ENCODE results near the gene RBPJ. TPM values are rescaled to one million over a fixed set of nuclear protein-coding genes. Genes with fewer than 3 reads are reported as not detected.

Gene RBPJ
- total RNA-seq, 4 donors from 2014 or later = 67.1 to 80.2 (median 76.5) TPM

DNA sequence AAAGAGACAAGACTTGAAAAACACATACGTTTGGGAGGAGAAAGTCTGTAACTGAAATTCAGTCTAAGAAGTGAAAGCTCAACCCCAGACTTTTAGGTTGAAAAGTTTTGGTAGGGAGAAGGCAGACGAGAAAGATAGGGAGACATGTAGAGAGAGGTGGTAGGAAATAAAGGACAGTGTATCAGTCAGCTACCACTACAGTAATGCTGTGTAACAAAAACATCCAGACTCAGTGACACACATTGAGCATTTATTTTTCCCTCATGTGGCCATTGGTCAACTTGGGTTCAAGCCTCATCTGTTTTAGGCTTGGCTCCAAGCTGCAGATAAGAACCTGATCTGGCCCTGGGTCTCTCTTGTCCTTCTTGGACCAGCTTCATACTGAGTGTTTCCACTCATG lies 142.6 kb downstream of the RBPJ start:
- Histone ChIP-seq H3K4me3 (no peak overlapping the region), H3K27me3 (no peaks in the 10 kb centered on the region), H3K27ac (no peak overlapping the region), H3K36me3 (no peaks in the 10 kb centered on the region), H3K4me1 (no peaks in the 10 kb centered on the region), H3K9me3 (peaks cover 0 to 4% (median 0%) of the 10 kb centered on the region in 4 donors)
- TF ChIP-seq, protein P1, sequence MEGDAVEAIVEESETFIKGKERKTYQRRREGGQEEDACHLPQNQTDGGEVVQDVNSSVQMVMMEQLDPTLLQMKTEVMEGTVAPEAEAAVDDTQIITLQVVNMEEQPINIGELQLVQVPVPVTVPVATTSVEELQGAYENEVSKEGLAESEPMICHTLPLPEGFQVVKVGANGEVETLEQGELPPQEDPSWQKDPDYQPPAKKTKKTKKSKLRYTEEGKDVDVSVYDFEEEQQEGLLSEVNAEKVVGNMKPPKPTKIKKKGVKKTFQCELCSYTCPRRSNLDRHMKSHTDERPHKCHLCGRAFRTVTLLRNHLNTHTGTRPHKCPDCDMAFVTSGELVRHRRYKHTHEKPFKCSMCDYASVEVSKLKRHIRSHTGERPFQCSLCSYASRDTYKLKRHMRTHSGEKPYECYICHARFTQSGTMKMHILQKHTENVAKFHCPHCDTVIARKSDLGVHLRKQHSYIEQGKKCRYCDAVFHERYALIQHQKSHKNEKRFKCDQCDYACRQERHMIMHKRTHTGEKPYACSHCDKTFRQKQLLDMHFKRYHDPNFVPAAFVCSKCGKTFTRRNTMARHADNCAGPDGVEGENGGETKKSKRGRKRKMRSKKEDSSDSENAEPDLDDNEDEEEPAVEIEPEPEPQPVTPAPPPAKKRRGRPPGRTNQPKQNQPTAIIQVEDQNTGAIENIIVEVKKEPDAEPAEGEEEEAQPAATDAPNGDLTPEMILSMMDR (IDR thresholded peaks at IDR 0.05) = no peak
- no peak for TF ChIP-seq EP300 (IDR thresholded peaks at IDR 0.05)
- TF ChIP-seq POLR2A (IDR thresholded peaks at IDR 0.05) = no peak
- 85 to 95% methylated on average over 2 of the region's 2 CpGs for WGBS, 2 donors
- DNase-seq (ENCODE audit: low spot score in 2 of 2) = no peak

DNA sequence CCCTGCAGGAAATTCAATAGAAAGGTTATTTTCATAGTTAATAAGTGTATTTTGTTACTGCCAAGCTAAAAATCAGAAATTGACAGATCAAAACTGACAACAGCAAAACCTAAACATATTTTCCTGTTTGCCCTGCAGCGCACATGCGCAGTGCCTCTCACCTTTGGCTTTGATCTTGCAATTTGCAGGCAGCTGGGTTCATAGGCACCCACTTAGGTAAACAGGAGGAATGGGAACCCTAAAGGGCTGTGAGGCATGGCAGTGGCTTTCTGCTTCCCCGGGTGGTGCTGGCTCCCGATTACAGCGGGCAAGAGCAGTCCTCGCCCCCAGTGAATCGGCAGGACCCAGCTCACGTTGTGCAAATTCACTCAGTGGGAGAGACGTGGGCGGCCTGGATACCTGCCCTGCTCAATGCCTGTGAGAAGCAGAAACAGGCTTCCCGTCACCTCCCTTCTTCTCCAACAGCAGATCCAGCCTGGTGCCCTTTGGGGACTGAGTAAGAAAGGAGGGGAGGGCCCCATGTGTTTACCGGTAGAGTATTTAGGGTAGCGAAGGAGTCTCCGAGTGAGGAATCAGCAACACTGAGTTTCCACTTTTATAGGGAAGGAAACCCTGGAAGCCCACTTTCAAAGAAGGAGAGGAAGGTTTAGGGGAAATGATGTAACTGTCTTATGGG lies 143.7 kb downstream of the RBPJ start:
- H3K27me3 ChIP-seq = no peaks in the 10 kb centered on the region
- DNase-seq (ENCODE audit: low spot score in 2 of 2) = no peak
- no peak overlapping the region for H3K4me3 ChIP-seq
- 92 to 94% methylated on average over 14 of the region's 14 CpGs for WGBS, 2 donors
- peaks cover 0 to 4% (median 0%) of the 10 kb centered on the region in 4 donors for H3K9me3 ChIP-seq
- H3K27ac ChIP-seq = no peak overlapping the region
- TF ChIP-seq EP300 (IDR thresholded peaks at IDR 0.05) (no peak), POLR2A (IDR thresholded peaks at IDR 0.05) (no peak)
- TF ChIP-seq, protein P1 (IDR thresholded peaks at IDR 0.05) = no peak
- no peaks in the 10 kb centered on the region for H3K4me1 ChIP-seq
- H3K36me3 ChIP-seq = no peaks in the 10 kb centered on the region

DNA sequence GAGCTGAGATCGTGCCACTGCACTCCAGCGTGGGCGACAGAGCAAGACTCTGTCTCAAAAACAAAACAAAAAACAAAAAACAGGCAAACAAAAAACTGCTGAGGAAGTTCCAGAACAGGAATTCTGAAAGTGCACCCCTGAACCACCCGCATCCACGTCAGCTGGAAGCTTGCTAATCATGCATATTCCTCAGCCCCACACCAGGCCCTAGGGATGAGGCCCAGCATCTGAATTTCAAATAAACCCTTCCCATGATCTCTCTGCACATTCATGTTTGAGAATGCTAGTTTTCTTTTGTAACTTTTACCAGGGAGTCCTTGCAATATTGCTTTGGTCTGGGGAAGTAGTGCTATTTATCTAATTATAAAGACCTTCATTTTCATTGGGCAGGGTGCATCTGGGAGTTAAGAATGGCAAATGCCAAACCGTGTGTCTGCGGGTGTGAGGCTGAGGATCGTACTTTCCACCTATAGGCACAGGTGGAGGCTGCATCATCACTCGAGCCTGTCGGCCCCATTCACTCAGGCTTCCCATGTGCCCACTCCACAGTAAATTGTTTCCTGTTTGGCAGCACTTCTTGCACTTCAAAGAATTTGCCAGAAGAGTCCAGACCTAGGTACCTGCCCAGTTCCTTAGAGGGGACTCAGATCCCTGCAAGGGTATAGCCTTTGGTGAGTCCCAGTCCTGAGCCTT lies 145.9 kb downstream of the RBPJ start:
- Histone ChIP-seq H3K27me3 (no peaks in the 10 kb centered on the region), H3K36me3 (no peaks in the 10 kb centered on the region), H3K4me1 (no peaks in the 10 kb centered on the region), H3K9me3 (peaks cover 0 to 4% (median 0%) of the 10 kb centered on the region in 4 donors), H3K4me3 (no peak overlapping the region), H3K27ac (no peak overlapping the region)
- DNase-seq (ENCODE audit: low spot score in 2 of 2) = no peak
- 81 to 83% methylated on average over 10 of the region's 10 CpGs for WGBS, 2 donors
- TF ChIP-seq POLR2A (IDR thresholded peaks at IDR 0.05) (no peak), EP300 (IDR thresholded peaks at IDR 0.05) (no peak)
- TF ChIP-seq, protein P1 (IDR thresholded peaks at IDR 0.05) = no peak

DNA sequence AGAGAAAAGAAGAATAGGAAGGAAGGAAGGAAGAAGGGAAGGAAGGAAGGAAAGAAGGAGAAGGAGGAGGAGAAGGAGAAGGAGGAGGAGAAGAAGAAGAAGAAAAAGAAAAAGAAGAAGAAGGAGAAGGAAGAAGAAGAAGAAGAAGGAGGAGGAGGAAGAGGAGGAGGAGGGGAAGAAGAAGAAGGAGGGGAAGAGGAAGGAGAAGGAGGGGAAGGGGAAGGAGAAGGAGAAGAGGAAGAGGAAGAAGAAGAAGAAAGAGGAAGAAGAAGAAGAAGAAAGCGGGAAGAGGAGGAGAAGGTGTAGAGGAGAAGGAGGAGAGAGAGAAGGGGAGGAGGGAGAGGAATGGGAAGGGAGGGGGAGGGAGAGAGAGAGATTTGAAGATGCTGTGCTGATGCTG lies 146.9 kb downstream of the RBPJ start:
- TF ChIP-seq POLR2A (IDR thresholded peaks at IDR 0.05) = no peak
- TF ChIP-seq, protein P1 (IDR thresholded peaks at IDR 0.05) = no peak
- TF ChIP-seq EP300 (IDR thresholded peaks at IDR 0.05) = no peak
- no peak overlapping the region for H3K27ac ChIP-seq
- no peaks in the 10 kb centered on the region for H3K36me3 ChIP-seq
- 86 to 89% methylated on average over 1 of the region's 1 CpG for WGBS, 2 donors
- DNase-seq (ENCODE audit: low spot score in 2 of 2) = no peak
- H3K4me1 ChIP-seq = no peaks in the 10 kb centered on the region
- no peaks in the 10 kb centered on the region for H3K27me3 ChIP-seq
- peaks cover 0 to 4% (median 0%) of the 10 kb centered on the region in 4 donors for H3K9me3 ChIP-seq
- H3K4me3 ChIP-seq = no peak overlapping the region

DNA sequence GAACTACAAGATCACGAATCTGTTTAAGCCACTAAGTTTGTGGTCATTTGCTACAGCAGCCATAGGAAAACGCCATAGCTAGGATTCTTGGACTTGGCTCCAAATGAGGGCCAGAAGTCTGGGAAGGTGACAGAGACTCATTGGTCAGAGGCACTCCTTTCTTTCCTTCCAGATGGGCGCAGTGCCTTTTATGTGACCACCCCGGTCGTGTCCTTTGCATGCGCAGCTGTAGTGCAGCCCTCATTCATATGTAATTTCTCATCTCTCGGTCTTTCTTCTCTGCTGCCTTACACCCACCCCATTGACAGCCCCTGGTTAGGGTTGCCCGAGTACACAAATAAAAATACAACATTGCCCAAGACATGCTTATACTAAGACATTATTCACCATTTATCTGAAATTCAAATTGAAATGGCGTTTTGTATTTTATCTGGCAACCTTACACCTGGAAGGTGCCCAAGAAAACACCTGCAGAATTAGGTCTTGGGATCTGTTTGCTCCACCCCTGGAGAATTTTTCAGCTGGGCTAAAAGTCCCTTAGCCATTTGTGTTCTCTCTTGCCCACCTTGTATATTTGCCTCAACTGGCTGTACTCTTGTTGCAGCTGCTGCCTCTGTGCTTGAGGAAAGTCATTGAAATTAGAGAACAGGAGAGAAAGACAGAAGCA lies 147.6 kb downstream of the RBPJ start:
- Histone ChIP-seq H3K27me3 (no peaks in the 10 kb centered on the region), H3K4me1 (no peaks in the 10 kb centered on the region), H3K36me3 (no peaks in the 10 kb centered on the region), H3K4me3 (no peak overlapping the region), H3K9me3 (peaks cover 0 to 4% (median 0%) of the 10 kb centered on the region in 4 donors), H3K27ac (no peak overlapping the region)
- DNase-seq (ENCODE audit: low spot score in 2 of 2) = no peak
- 78 to 82% methylated on average over 9 of the region's 9 CpGs for WGBS, 2 donors
- TF ChIP-seq EP300 (IDR thresholded peaks at IDR 0.05) (no peak), POLR2A (IDR thresholded peaks at IDR 0.05) (no peak)
- TF ChIP-seq, protein P1 (IDR thresholded peaks at IDR 0.05) = no peak

Data from tibial nerve (tissue), 4 donors.